H9 (cell line): Measurements from ENCODE around the gene MICAL3. TPM values are rescaled to one million over a fixed set of nuclear protein-coding genes. Genes with fewer than 3 reads are reported as not detected.

Source experiments
- DNase-seq: peaks from one replicate; pipeline ENCODE4 v3.0.0-alpha.2; 2017
- H2AFZ ChIP-seq: one replicate; pipeline ENCODE4 v1.6.1; 2013; ENCODE audit warnings: mild to moderate bottlenecking, low read length, control low read depth, moderate library complexity
- H2AK5ac ChIP-seq: 2 replicates; pipeline ENCODE4 v1.6.1; 2013; ENCODE audit warnings: low read length, control low read depth, mixed read lengths; ENCODE audit not compliant: insufficient read length
- H2BK120ac ChIP-seq: one replicate; pipeline ENCODE4 v1.6.1; 2013; ENCODE audit warnings: low read depth, mild to moderate bottlenecking, low read length, control low read depth, inconsistent platforms; ENCODE audit not compliant: poor library complexity, severe bottlenecking
- H2BK12ac ChIP-seq: 2 replicates; pipeline ENCODE4 v1.6.1; 2013; ENCODE audit warnings: low read length, control low read depth, mixed read lengths, low read depth; ENCODE audit not compliant: insufficient read length
- H2BK15ac ChIP-seq: 2 replicates; pipeline ENCODE4 v1.6.1; 2013; ENCODE audit warnings: low read depth, low read length, control low read depth
- H2BK20ac ChIP-seq: one replicate; pipeline ENCODE4 v1.6.1; 2013; ENCODE audit warnings: low read depth, mild to moderate bottlenecking, low read length, control low read depth, inconsistent platforms; ENCODE audit not compliant: poor library complexity, severe bottlenecking
- H2BK5ac ChIP-seq: 2 replicates; pipeline ENCODE4 v1.6.1; 2013; ENCODE audit warnings: low read length, control low read depth, mixed read lengths; ENCODE audit not compliant: insufficient read length
- H3K14ac ChIP-seq: 2 replicates; pipeline ENCODE4 v1.6.1; 2013; ENCODE audit warnings: low read length, control low read depth; ENCODE audit not compliant: insufficient read depth
- H3K18ac ChIP-seq: 2 replicates; pipeline ENCODE4 v1.6.1; 2013; ENCODE audit warnings: low read depth, mild to moderate bottlenecking, mixed read lengths, low read length, control low read depth; ENCODE audit not compliant: insufficient read length
- H3K23ac ChIP-seq: 2 replicates; pipeline ENCODE4 v1.6.1; 2013; ENCODE audit warnings: low read length, control low read depth, mixed read lengths, low read depth; ENCODE audit not compliant: insufficient read length
- H3K23me2 ChIP-seq: 2 replicates; pipeline ENCODE4 v1.6.1; 2013; ENCODE audit warnings: low read depth, mild to moderate bottlenecking, mixed read lengths, low read length, control low read depth; ENCODE audit not compliant: insufficient read length, poor library complexity, severe bottlenecking
- H3K27ac ChIP-seq: 2 replicates; pipeline ENCODE4 v1.5.1; 2013; ENCODE audit warnings: low read length, control low read depth, mixed read lengths, low read depth; ENCODE audit not compliant: insufficient read length
- H3K27me3 ChIP-seq: 2 replicates; pipeline ENCODE4 v1.6.1; 2013; ENCODE audit warnings: low read length, control low read depth, inconsistent platforms; ENCODE audit not compliant: insufficient read depth
- H3K4ac ChIP-seq: 2 replicates; pipeline ENCODE4 v1.6.1; 2013; ENCODE audit warnings: low read depth, mild to moderate bottlenecking, control low read depth, inconsistent platforms, low read length, moderate library complexity
- H3K4me1 ChIP-seq: 2 replicates; pipeline ENCODE4 v1.6.1; 2013; ENCODE audit warnings: low read length, control low read depth, inconsistent platforms; ENCODE audit not compliant: insufficient read depth
- H3K4me2 ChIP-seq: 2 replicates; pipeline ENCODE4 v1.6.1; 2013; ENCODE audit warnings: low read length, control low read depth, mixed read lengths; ENCODE audit not compliant: insufficient read length, insufficient read depth
- H3K56ac ChIP-seq: 2 replicates; pipeline ENCODE4 v1.6.1; 2013; ENCODE audit warnings: low read depth, mild to moderate bottlenecking, mixed read lengths, low read length, control low read depth; ENCODE audit not compliant: insufficient read length
- H3K79me1 ChIP-seq: 2 replicates; pipeline ENCODE4 v1.6.1; 2013; ENCODE audit warnings: low read depth, mild to moderate bottlenecking, moderate library complexity, low read length, control low read depth, inconsistent platforms; ENCODE audit not compliant: insufficient read depth, poor library complexity, severe bottlenecking
- H3K79me2 ChIP-seq: 2 replicates; pipeline ENCODE4 v1.6.1; 2013; ENCODE audit warnings: low read length, control low read depth, inconsistent platforms; ENCODE audit not compliant: insufficient read depth
- H3K9ac ChIP-seq: 2 replicates; pipeline ENCODE4 v1.6.1; 2013; ENCODE audit warnings: low read length, control low read depth, mixed read lengths; ENCODE audit not compliant: insufficient read length; ENCODE audit errors: extremely low read depth
- H3K9me3 ChIP-seq: one replicate; pipeline ENCODE4 v1.6.1; 2013; ENCODE audit warnings: low read depth, low read length, inconsistent platforms; ENCODE audit not compliant: control insufficient read depth
- H3T11ph ChIP-seq: one replicate; pipeline ENCODE4 v1.6.1; 2013; ENCODE audit warnings: mild to moderate bottlenecking, low read length, control low read depth, inconsistent platforms
- H4K20me1 ChIP-seq: one replicate; pipeline ENCODE4 v1.6.1; 2013; ENCODE audit not compliant: control insufficient read depth, insufficient read length, insufficient read depth
- H4K5ac ChIP-seq: 2 replicates; pipeline ENCODE4 v1.6.1; 2013; ENCODE audit warnings: low read depth, mild to moderate bottlenecking, mixed read lengths, low read length, control low read depth; ENCODE audit not compliant: insufficient read length
- H4K8ac ChIP-seq: replicated peaks from 2 replicates; pipeline ENCODE4 v1.6.1; 2013; ENCODE audit warnings: low read length, control low read depth, mixed read lengths, low read depth; ENCODE audit not compliant: insufficient read length
- H4K91ac ChIP-seq: 2 replicates; pipeline ENCODE4 v1.6.1; 2013; ENCODE audit warnings: low read depth, mild to moderate bottlenecking, moderate library complexity, mixed read lengths, low read length, control low read depth; ENCODE audit not compliant: insufficient read length
- H3K27ac Mint-ChIP-seq, 3 experiments: 2 replicates in 2 of 3; 3 replicates in 1 of 3; pipeline ENCODE4 v1.8.0; 2020 to 2021; ENCODE audit warnings: mixed read lengths in 3 of 3, mild to moderate bottlenecking in 1 of 3, moderate library complexity in 1 of 3
- H3K27me3 Mint-ChIP-seq: 2 replicates; pipeline ENCODE4 v1.8.0; 2021; ENCODE audit warnings: low read depth, mild to moderate bottlenecking, moderate library complexity, mixed read lengths
- H3K36me3 Mint-ChIP-seq, 3 experiments: 2 replicates in 2 of 3; 3 replicates in 1 of 3; pipeline ENCODE4 v1.8.0; 2020 to 2021; ENCODE audit warnings: low read depth in 3 of 3, mixed read lengths in 3 of 3; ENCODE audit not compliant: insufficient read depth in 1 of 3
- H3K4me1 Mint-ChIP-seq, 2 experiments: 2 replicates each; pipeline ENCODE4 v1.8.0; 2020; ENCODE audit warnings: mixed read lengths in 2 of 2
- H3K4me3 Mint-ChIP-seq, 2 experiments: 2 replicates in 1 of 2; 3 replicates in 1 of 2; pipeline ENCODE4 v1.8.0; 2020 to 2021; ENCODE audit warnings: mild to moderate bottlenecking in 2 of 2, mixed read lengths in 2 of 2, moderate library complexity in 1 of 2
- H3K9me3 Mint-ChIP-seq, 2 experiments: 2 replicates in 1 of 2; 3 replicates in 1 of 2; pipeline ENCODE4 v1.8.0; 2020; ENCODE audit warnings: mild to moderate bottlenecking in 2 of 2, mixed read lengths in 2 of 2, moderate library complexity in 1 of 2
- WGBS: extraction: QIAGEN DNeasy Blood & Tissue Kit; methylation state at CpG from one replicate; pipeline ENCODE4 v1.1.7; 2013; ENCODE audit warnings: missing lambda C conversion rate, low lambda C conversion rate, mixed read lengths; ENCODE audit not compliant: insufficient read length; ENCODE audit errors: extremely low coverage; 5-methylcytosine and 5-hydroxymethylcytosine counted together
- total RNA-seq: library from RNA; stranded (reverse); gene quantifications from 2 replicates; pipeline ENCODE4 v1.2.1, GENCODE V29; 2021
- TF ChIP-seq, protein P1 (sequence below): fragments of 200-600 bp; sonication (generic); conservative IDR thresholded peaks from 3 replicates; pipeline ENCODE4 v1.8.0; 2021; ENCODE audit warnings: antibody characterized with exemption, mild to moderate bottlenecking

MICAL3 gene
- total RNA-seq, 1 experiment from 2014 or later: 50.2 TPM

DNA sequence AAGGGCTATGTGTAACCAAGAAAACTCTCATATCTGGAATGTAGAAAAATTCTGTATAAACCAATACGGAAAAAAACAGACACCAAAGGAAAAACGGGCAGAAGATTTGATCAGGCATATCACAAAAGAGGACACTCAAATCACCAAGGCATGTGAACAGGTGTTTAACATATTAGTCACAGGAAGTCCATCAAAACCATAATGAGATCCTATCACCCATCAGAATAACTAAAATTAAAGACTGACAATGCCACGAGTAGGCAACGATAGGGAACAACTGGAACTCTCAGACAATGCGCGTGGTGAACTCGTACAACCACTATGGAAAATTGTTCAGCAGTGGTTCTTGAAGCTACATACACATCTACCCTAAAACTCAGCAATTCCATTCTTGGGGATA is 94.5 kb downstream of the MICAL3 start:
- Histone ChIP-seq H4K91ac (no peak overlapping the region), H3K23ac (no peak overlapping the region), H3K56ac (no peak overlapping the region), H4K8ac (no peak overlapping the region), H3K4me2 (no peak overlapping the region), H3K14ac (no peak overlapping the region), H3K79me1 (peaks cover 3% of the 10 kb centered on the region), H3K4me1 (no peaks in the 10 kb centered on the region), H3K18ac (no peak overlapping the region), H2BK20ac (no peak overlapping the region), H3K27me3 (no peaks in the 10 kb centered on the region), H2BK12ac (no peak overlapping the region), H2AK5ac (no peak overlapping the region), H2BK5ac (no peak overlapping the region), H3K9me3 (no peaks in the 10 kb centered on the region), H4K20me1 (no peaks in the 10 kb centered on the region), H3K23me2 (no peaks in the 10 kb centered on the region), H2AFZ (no peak overlapping the region), H3K4ac (no peak overlapping the region), H3T11ph (no peak overlapping the region), H2BK15ac (no peak overlapping the region), H3K79me2 (peaks cover 4% of the 10 kb centered on the region; the same call in 1 of the 2 replicates), H2BK120ac (no peak overlapping the region), H3K9ac (no peak overlapping the region), H4K5ac (no peak overlapping the region), H3K27ac (no peak overlapping the region)
- Mint-ChIP-seq H3K36me3 (no peaks in the 10 kb centered on the region), H3K27ac (no peak overlapping the region), H3K27me3 (no peaks in the 10 kb centered on the region; the same call in 1 of the 2 replicates), H3K4me3 (no peak overlapping the region), H3K4me1 (peaks cover 23 to 38% of the 10 kb centered on the region in 2 experiments), H3K9me3 (no peaks in the 10 kb centered on the region)
- TF ChIP-seq, protein P1, sequence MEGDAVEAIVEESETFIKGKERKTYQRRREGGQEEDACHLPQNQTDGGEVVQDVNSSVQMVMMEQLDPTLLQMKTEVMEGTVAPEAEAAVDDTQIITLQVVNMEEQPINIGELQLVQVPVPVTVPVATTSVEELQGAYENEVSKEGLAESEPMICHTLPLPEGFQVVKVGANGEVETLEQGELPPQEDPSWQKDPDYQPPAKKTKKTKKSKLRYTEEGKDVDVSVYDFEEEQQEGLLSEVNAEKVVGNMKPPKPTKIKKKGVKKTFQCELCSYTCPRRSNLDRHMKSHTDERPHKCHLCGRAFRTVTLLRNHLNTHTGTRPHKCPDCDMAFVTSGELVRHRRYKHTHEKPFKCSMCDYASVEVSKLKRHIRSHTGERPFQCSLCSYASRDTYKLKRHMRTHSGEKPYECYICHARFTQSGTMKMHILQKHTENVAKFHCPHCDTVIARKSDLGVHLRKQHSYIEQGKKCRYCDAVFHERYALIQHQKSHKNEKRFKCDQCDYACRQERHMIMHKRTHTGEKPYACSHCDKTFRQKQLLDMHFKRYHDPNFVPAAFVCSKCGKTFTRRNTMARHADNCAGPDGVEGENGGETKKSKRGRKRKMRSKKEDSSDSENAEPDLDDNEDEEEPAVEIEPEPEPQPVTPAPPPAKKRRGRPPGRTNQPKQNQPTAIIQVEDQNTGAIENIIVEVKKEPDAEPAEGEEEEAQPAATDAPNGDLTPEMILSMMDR: no peak
- WGBS: no CpG with 5 or more reads among the region's 7 CpGs
- DNase-seq: no peak
